Stimulated activated CD4-positive, alpha-beta T cell treated with anti-CD3 and anti-CD28 coated beads, Interleukin-4, amount 100 ng/mL, for 24 hours (primary cell): ENCODE results near the gene CDH10.

ENCODE experiments used
- DNase-seq: peaks from one replicate; pipeline ENCODE4 v3.0.0-alpha.2; 2020

The CDH10 gene

DNA sequence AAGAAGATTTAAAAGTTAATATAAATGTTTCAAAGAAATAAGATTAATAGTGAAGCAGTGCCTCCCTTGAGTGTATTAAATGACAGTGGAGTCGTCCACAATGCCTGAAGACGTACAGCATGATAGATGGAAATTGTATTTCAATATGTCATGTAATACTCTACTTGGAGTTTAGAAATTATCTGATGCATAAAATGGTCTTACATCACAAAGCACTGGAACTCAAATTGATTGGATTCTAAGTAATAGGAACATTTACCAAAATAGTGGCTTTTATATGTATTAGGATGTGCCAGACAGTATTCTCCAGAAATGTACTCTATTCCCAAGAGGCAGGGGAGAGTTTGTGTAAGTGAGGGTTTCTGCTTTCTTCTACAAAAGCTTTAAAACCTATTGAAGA, 49.4 kb downstream of the CDH10 start:
- no peak for DNase-seq

DNA sequence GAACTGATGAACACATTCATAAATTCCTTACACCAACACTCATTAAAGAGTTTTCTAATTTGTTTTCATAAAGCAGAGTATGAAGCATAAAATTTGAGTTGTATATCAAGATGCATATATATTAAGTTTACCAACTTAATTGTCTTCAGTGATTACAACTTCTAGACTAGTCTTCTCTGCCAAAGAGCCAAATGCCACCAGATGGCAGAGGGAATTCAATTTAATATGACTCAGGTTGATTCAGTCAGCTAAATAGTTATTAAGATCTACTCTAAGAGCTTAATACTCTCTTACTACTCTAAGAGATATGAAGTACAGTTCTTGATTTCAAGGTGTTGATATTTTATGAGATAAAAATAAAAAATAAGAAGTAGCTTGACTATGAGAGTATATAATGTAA, 53.4 kb downstream of the CDH10 start:
- DNase-seq, result no peak

GRCh38 chr5:24589566-24589965, 55.2 kb downstream of the CDH10 start:
- no peak for DNase-seq

DNA sequence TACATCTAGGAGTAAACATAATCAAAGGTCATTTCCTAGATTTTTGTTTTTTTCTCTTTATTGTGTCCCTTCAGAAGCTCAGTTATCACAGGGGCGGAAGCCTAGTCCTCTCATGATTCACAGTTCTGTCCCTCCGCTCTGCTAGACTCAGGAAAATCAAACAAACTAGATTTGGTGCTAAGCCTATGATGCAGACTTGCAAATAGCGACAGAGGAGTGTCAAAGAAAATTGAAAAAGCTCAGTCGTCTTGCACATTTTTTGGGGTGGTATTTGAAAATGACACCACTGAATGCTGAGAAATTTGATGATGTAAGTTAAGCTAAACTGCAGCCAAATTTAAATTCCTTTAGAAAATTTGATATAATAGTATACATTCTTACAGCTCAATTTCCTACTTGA, 59.0 kb downstream of the CDH10 start:
- no peak for DNase-seq

DNA sequence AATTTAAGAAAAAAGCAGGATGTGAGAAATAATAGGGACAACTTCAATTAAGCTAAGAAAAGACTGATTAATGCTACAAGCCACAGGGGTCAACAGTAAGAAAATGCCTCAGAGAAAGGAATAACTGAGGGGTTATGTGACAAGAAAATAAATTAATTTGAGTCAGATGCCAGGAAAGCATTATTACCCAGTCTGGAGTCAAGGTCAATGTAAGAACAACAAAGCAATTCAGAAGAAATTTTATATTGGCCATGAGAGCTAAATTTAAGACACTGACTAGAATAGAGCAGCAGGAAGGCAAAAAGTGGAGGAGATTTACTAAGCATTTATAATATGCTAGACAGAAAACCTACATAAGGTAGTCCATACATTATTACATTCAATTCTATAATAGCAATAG, 73.5 kb downstream of the CDH10 start:
- DNase-seq, result no peak

GRCh38 chr5:24566933-24567332, 77.8 kb downstream of the CDH10 start:
- DNase-seq, result no peak

DNA sequence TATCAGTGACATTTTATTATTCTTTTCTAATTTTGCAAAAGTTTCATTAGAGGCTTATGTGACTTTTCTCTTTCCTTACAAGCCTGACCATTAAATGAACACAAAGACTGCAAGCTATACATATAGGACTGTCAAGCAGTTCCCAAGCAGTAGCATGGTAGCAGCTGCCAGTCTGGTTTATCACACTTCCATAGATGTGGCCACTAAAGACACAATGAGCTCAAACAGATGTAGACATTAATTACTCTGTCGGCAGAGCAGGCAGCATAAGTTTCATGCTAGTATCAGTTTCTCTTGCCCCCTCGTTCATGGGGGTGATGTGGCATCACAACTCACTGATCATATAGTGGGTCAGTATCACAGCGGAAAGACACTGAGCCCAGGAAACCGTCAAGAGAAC, 89.5 kb downstream of the CDH10 start:
- DNase-seq, result no peak

- DNase-seq, result no peak
Measured at GRCh38 chr5:24547132-24547531, 97.6 kb downstream of the CDH10 start.

DNA sequence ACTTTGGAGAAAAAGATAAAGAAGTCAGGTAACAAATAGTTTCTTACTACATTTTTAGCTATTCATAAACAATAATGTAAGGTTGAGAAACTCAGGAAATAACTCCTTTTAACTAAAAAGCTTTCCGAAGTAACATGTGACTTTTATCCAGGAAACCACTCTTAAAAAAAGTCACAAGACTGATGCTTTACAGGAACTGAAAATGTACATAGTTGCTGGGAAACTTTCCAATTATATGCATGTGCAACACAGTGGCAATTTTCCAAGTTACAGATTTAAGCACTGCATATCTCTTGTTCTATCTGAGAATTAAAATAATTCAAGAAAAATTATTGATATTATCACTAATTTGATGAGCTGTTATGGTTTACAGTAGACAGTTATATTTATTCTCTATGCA, 105.2 kb downstream of the CDH10 start:
- DNase-seq, result no peak

DNA sequence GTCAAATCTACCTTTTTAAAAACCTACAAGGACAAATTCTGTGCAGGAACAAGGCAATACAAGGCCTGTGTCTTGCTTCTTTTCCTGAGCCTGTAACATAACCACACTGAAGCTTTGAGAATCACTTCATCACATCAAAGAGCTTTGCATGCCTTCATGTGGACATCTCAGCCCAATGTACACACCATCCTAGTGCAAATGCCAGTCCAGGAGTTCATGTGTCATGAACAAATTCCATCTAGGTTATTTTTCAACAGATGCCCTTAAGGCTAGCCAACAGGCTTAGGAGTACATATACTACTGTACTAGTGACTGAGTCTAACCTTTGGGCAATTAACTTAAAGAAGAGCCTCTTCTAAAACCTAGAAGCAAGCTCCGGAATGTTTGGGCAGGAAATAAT, 106.4 kb downstream of the CDH10 start:
- DNase-seq, result no peak

- DNase-seq, result no peak
Measured at GRCh38 chr5:24535646-24536045, 109.1 kb downstream of the CDH10 start.

DNA sequence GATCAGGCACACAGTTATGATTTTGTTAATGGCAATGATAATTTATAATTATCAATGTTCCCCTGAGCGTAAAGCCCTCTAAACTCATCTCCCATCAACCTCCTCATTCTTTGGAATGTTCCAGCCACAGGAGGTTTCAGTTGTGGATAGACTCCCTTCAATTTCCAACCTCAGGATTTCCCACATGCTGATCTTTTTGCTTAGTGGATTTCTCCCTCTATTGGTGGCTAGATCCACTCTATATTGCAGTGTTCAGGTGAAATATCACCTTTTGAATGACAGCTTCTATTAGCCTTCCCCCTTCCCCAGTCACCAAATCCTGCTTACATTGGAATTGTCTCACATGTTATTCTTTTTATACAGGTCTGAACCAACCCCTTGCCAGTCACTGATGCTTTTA, 113.9 kb downstream of the CDH10 start:
- no peak for DNase-seq

GRCh38 chr5:24525414-24525813, 119.4 kb downstream of the CDH10 start:
- DNase-seq, result no peak

- DNase-seq, result no peak
Measured at GRCh38 chr5:24512423-24512822, 132.4 kb downstream of the CDH10 start.

GRCh38 chr5:24510523-24510988, 134.2 kb downstream of the CDH10 start:
- no peak for DNase-seq

DNA sequence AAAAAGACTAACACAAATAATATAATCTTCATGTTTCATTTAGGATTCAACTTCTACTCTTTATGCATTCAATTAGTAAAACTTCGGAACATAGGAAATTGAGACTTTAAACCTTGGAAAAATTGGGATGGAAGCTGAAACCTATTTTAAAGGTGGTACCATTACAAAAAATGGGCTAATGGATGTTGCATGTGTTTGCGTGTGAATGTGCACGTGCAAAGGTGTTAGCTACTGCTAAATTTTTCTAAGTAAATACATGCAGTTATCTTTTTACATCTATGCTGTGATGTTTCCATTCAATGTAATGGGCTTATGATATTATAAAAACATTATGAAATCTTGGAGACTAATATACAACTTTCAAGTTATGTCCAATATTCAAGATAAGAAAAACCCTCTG, 134.8 kb downstream of the CDH10 start:
- no peak for DNase-seq

DNA sequence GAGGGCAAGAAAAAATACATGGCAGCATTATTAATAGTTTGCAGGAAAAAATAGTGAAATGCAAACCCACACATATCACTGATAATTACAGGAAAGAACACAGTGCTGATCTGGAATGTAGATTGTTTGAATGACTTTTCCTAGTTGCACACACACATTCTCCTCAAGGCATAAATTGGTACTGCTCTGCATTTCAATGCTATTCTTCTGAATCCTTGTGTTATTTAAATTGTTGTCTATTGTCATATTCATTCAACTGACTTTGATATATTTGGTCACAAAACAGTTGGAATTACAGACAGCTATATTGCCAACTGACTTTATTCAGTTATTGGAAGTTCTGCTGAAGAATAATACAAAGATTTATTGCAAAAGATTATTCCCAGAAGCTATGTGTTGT, 139.5 kb downstream of the CDH10 start:
- DNase-seq, result no peak

GRCh38 chr5:24497591-24498157, 147.1 kb downstream of the CDH10 start:
- no peak for DNase-seq

DNA sequence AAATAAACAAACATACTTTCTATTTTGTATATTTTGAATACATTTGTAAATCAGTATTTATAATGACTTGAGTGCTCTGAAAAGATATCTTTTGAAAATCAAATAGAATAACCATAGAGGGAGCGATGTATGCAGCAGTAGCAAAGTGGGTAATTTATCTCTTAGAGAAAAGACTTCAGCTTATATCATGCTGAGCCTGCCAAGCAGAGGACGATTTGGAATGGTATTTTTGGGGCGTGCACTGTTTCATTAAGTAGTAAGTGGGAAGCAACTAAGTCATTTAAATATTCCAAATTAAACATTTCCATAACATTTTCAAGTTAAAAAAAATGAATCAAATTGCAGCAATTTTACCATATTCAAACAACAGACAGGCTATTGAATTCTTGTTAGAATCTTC, 147.6 kb downstream of the CDH10 start:
- no peak for DNase-seq

DNA sequence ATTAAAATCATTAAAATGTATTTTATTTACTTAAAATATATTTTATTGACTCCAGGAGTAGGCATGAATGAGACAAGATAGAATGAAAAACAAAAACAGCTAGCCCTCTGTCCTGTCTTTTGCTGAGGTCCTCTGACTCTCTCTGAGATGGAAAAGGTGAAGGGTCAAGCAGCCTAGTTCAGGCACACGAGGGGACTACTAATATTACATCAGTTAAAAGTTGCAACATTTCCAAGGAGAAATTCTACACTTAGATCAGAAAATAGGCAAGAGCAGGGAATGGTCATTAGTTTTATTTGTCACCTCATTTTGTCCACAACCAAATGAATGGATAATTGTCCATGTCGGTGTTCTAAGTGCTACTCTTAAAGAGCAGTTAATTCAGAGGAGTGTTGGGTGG, 148.5 kb downstream of the CDH10 start:
- DNase-seq, result no peak

- DNase-seq, result no peak
Measured at GRCh38 chr5:24492229-24492628, 152.5 kb downstream of the CDH10 start.

- DNase-seq, result no peak
Measured at GRCh38 chr5:24491490-24491889, 153.3 kb downstream of the CDH10 start.

DNA sequence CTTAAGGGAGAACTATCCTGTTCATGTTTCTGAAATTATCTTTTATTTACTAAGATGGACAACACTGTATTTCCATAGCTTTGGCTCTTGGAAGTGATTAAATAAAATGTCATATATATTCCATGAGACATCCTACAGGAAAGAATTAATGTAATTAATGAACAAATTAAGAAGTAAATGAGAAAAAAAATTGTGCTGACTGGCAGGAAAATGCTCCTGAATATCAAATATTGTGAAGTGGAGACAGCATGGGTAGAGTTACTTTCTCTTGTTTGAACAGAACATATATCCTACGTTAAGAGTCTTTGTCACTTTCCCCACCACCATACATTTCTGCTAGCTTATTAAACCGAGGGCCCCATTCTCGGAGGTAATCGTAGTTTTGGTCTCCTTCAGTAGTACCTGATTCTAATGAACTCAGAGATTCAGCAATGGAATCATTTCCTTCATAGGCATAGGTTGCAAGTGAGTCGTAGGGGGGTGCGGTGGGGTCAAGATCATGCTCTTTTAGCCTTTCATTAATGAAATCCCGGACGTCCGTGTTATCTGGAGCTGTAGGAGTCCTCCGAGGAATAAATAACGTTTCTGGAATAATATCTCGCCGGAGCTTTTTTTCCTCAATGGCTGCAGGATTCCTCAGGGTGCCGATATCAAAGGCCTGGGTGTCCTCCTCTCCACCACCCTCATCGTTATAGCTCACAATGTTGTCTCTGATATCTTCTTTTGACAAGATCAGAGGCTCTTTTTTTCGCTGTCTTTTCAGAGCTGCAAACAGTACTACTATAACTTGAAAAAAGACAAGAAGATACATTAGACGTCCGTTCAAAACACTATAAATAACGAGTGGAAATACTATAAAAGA, 157.2 kb downstream of the CDH10 start:
- DNase-seq, result no peak

DNA sequence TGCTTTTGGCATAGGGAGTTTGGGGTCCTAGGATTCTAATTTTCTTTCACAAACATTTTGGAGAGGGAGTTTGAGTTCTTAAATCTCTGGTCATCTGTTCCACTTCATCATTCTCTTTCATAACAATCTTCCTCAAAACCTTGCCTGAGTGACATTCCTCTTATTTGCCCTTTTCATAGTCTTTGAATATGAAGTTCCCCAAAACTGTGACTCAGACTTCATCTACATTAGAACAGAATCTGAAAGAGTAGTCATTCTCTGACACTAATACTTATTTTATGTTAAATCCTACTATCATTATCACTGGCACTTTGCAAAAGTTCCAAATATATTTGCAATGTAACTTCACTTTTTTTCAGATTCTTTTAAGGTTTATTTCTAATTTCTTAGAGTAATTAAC, 163.8 kb downstream of the CDH10 start:
- DNase-seq, result no peak

- DNase-seq, result no peak
Measured at GRCh38 chr5:24477958-24478357, 166.8 kb downstream of the CDH10 start.
